ENCODE measurements around the gene GPR31.
"Not testable (repeated sequence)": the region's sequence is repeated elsewhere in the genome, so short reads cannot be mapped to it uniquely, and the experiment has no call there.

Gene GPR31, protein sequence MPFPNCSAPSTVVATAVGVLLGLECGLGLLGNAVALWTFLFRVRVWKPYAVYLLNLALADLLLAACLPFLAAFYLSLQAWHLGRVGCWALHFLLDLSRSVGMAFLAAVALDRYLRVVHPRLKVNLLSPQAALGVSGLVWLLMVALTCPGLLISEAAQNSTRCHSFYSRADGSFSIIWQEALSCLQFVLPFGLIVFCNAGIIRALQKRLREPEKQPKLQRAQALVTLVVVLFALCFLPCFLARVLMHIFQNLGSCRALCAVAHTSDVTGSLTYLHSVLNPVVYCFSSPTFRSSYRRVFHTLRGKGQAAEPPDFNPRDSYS

DNA sequence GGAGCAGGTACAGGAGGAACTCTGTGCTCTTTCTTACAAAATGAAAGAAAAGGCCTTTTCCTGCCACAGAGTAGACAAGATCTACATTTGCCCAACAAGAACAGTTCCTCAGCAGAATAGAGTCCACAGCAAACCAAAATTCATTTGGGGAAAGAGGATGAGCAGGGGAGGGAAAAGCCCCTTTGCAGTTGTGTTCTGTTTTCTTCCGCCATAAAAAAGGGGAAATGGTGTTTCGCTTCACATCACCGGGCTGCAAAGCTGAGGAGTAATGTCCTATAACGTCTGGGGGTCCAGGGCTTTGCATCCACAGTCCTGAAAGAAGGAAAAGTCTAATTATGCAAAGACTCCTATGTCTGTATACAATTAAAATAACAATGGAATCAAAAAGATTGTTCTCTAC is at the start of gene GPR31:
Gene GPR31, minus strand, starts transcription at position 118 of the 400 bp plus-strand sequence. CDS start 149 bp downstream, outside the sequence.
- no peak for DNase-seq (ENCODE audit: low read depth in 3 of 3)

DNA sequence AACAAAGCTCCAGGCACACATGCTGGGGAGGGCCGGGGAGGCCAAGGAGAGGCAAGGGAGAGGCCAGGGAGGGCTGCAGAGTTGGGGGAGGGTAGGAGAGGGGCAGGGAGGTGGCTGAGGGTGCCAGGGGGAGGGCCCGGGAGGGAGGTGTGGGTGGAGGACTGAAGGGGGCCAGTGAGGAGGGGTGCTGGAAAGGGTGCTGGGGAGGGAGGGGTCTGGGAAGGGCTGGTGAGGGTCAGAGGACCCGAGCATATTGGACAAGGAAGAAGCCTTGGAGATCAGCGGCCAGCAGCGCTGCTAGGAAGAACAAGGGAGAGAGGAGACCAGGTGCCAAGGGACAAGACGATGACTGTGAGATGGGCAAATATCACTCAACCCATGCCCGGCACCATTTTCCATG is 49.7 kb upstream of the GPR31 start:
- DNase-seq (ENCODE audit: low read depth in 3 of 3), result no peak

DNA sequence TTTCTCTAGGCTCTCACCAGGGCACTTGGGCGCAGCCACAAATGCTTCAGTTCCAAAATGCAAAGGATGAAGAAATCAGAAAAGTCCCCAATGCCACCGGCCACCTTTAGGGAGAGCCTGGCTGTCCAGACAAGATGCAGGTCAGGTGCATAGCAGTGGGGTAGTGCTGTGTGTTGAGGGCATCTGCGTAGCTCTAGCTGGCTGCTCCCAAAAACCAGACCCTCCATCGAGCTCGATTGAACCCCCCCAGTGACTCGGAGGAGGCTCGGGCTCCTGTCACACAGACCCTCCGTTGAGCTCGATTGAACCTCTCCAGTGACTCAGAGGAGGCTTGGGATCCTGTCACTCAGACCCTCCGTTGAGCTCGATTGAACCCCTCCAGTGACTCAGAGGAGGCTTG is 47.5 kb upstream of the GPR31 start:
- DNase-seq (ENCODE audit: low read depth in 3 of 3), result not testable (repeated sequence)

DNA sequence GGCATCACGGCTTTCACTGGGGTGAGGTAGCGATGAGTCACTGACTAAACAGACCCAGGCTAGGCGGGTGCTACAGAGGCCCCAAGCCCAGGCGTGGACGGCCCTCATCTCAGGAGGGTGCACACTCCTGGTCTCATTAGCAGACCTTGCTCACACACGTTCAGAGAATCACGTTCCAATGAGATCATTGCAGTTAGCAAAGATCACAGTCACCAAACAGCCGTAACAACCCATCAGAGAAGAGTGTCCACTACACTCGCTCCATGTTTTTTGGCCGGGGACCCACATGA is 46.2 kb upstream of the GPR31 start:
- DNase-seq (ENCODE audit: low read depth in 3 of 3), result not testable (repeated sequence)

DNA sequence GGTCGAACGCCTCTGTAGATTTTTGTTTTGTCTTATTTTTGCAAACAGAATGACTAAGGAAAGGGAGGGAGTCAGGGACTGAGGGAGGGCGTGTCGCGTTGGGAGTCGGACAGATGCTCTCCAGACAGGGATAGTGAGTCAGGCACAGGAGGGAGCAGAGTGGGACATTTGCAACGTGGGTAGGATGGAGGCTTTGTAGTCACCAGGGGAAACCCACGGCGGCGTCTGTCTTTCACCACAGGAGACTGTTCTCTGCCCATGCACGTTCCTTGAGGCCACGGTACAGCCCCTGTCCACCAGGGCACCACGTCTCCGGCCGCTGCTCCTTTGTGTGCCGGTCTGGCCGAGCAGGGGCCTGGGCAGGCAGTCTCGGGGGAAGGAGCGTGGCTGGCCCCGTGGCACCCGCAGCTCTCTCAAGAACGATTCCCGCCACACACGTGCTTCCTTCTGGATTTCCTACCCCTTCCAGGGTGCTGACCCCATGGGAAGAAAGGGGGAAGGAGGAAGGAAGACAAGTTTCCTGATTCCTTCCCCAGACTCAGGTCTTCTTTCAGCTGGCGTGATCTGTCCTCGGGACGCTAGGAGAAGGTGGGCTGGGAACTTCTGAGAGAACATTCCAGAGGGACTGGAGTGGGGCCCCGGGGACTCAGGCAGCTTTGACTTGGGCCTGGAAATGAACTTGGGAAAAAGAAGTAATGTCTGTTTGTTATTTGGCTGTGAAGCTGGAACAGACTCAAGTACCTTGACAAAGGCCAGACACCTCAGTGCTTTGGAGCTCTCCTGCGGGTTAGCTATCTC is 45.7 kb upstream of the GPR31 start:
- not testable (repeated sequence) for DNase-seq (ENCODE audit: low read depth in 3 of 3)

DNA sequence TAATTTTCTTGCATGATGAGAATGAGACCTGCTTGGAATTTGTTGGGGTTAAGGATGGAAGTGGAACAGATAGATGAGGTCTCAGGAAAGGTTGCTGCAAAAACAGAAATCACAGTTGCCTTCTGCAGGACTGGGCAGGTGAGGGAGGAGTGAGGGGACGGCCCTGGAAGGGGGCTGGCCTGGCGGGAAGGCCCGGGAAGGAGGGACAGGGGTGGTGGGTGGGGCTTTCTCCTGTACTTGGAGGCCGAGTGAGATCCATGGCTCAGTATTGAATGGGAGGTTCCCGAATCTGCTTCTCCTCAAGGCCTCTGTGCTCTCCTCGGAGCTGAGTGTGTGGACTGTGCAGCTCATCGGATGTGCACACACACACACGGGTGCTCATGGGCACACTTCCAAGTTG is 44.8 kb upstream of the GPR31 start:
- not testable (repeated sequence) for DNase-seq (ENCODE audit: low read depth in 3 of 3)

DNA sequence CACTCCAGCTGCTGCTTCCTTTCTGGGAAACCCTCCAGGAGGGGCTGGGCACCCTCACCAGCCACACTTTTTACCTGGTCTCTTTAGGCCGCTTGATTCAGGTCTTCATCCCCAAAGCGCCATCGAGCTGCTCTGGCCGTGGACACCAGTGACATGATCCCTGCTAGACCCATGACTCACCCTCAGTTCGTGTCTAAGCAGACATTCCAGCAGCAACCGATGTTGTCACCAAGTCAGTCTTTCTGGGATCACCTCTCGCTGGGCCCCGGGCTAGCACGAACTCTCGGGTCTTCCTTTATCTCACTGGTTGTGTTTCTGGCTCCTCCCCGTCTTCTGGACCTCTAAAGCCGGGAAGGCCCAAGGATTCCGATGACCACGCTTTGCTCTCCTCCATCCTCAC is 43.0 kb upstream of the GPR31 start:
- no peak for DNase-seq (ENCODE audit: low read depth in 3 of 3)

DNA sequence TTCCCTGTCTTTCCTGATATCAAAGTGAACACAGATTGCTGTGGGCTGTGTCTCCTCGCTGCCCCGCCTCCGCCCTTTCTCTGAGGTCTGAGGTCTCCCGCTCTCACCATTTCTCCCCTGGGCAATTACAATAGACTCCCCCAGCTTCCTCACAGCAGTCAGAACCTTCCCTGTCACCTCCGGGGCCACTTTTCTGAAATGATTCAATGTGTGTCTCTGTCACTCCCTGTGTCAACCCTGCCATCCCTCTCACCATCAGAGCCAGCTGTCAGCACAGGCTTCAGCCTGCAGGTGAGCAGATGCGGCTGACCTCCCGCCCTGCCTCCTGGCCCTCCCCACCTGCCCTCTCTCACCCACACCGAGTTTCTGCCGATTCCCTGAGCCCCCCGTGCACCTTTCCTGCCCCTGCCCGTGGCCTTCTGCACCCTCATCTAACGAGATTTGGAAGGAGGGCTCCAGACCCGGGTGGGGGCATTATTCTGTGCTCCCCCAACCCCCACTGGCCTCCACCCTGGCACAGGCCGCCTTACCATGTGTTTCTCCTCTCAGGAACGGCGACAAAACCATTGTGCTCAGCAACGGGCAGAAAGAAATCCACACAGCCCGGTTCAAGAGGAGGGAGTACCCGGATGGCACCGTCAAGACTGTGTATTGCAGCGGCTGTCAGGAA is 38.3 kb upstream of the GPR31 start:
- not testable (repeated sequence) for DNase-seq (ENCODE audit: low read depth in 3 of 3)

DNA sequence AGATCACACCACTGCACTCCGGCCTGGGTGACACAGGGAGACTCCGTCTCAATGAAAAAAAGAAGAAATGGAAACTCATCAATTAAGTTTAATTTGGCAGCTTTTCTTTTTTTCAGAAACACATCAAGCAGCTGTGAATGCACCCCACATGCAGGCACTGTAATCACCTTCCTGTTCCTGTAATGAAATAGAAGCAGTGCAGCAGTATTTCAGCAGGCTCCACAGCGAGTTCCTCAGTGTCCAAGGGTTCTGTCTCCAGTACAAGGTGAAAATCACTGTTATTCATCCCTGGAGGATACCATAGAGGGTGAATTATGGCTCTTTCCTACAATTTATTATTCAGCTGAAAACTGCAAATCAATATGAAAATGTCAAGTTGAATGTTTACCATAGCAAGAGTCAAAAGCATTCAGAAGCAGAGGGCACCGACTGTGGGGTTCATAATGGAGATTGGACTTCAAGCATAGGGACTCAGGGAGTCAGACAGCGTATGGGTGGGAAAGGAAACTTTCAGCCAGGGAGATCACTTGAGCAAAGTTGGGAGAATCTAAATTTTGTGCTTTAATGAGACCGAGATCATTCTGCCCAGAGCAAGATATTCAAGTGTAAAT is 35.8 kb upstream of the GPR31 start:
- not testable (repeated sequence) for DNase-seq (ENCODE audit: low read depth in 3 of 3)

DNA sequence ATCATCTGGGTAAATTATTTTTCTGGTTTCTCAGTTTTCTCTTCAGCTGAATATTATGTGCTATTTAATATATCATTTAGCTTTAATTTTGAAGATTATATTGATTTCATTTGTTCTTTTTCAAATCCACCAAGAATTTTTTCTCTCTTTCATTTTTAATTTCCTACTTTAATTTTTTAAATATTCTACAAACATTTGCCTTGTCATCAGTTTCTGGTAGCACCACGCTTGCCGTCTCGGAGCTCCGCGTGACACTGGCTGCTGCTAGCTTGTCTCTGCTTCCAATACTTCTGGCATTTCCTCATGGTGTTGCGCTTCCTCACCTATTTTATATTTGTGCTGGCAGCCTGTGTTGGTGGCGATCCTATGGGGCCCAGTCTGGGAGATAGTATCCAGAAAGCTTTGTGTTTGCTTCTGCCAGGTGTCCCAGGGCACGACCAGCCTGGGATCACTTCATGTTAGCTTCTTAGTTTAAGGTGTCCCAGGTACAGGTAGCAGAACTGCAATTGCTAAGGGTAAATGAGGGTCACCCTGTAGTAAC is 33.3 kb upstream of the GPR31 start:
- DNase-seq (ENCODE audit: low read depth in 3 of 3), result not testable (repeated sequence)

DNA sequence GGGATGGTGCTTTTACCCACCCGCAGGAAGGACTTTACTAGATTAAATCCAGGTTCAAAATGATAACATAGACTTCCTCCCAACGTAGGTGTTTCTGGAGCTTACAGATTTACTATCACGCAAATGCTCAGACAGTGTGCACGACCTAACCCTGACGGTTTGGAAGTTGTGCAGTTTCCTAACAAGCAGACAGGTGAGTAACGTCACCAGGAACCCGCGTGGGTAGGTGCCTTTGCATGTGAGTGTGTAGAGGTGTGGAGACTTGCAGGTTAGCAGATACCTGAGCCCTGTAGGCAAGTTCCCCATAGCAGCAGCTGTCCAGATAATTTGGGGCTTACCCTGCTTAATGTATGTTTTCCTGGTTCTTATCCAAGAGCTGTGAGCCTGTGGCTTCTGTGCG is 29.5 kb upstream of the GPR31 start:
- DNase-seq (ENCODE audit: low read depth in 3 of 3), result not testable (repeated sequence)

DNA sequence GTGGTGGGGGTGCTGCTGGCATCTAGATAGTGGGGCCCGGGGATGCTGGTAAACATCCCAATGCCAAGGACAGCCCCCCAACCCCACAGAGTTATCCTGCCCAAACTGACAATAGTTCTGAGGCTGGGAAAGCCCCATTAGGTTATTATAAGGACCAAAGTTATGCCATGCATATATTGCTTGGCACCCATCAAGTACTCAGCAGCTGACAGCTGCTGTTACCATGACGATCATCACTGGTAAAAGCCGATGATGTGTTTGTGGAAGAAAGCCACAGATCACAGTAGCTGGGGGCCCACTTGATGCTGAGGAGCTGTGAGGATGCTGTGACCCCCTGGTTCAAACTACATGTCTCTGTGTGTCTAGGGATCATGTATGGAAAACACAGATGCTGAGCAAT is 27.3 kb upstream of the GPR31 start:
- not testable (repeated sequence) for DNase-seq (ENCODE audit: low read depth in 3 of 3)

DNA sequence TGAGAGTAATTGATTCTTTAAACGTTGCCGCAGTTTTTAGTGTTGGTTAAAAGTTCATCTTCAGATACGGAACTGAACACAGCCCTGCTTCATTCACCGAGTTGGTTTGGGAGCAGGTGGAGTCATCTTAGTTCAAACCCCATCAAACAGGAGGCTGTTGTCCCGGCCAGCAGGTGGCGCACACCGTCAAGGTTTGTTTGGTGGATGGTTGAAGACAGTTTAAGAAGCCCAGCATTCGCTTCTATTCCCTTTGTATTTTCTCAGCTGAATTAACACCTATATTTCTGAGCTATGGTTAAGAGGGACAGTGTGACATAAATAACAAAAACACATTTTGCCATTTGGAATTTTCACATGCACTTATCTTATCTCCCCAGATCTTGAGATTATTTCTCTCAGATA is 25.1 kb upstream of the GPR31 start:
- not testable (repeated sequence) for DNase-seq (ENCODE audit: low read depth in 3 of 3)

DNA sequence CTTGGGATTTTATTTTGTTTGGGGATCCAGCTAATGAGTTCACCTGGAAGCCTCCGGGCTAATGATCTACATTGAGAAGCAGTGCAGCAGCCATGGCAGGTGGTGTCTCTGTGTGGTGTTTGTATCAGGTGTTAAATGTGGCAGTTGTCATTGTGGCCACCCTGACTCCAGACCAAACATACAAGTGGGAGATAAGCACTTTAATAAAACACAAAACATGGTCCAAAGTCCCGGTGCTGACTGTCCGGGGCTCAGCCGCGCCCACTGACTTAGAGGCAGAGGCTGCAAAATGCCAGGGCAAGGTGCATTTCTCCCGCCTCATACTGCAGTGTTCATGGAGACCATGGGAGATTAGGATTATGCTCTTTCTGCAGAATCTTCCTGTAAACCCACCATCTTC is 23.6 kb upstream of the GPR31 start:
- DNase-seq (ENCODE audit: low read depth in 3 of 3), result not testable (repeated sequence)

DNA sequence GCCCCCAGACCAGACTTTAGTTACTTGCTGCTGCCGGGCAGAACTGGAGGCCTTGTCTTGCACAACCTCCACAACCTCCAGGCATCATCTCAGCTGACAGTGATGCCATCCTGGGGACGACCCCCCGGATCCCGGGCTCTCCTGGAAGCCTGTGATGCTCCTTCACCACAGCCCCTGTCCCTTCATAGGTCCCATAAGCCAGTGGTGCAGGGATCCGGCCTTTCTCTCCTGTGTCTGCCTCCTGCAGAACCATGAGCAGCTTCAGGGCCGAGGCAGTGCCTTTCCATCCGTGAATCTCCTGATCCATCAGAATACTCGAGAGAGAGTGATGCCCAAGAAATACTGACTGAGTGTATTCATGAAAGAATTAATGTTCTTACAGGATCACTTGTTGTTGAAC is 22.3 kb upstream of the GPR31 start:
- DNase-seq (ENCODE audit: low read depth in 3 of 3), result not testable (repeated sequence)

DNA sequence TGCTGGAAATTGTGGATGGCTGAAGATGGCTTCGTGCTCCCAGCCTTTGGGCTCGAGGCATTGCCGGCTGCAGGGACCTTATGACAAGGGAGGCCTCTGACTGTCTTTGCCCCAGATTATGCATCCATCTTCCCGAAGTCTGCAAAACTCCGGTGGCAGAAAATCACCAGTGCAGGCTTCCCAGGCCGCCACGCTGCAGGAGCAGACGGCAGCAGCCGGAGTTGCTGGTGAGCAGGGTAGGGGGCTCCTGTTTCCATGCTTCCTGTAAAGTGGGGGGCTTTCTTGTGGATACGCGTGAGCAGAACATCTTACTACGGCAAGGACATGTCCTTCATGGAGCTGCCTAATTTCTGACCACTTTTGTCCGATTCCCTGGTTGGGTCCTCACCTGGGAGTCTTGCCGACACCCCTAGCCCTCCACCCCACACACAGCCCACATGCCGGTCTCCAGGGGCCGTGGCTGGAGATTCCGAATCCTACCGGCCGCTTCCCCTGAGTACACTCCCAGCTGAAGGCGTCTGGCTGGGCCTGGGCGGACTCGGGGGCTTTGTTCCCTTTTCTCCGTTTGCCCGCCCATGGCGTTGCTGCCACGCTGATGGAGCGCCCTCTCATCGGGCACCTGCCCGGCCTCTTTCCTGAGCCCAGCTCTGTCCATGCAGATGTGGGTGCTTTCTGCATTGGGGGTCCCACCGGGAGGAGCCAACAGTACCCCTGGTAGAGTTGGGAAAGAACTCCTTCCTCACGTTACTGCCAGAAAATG is 21.3 kb upstream of the GPR31 start:
- not testable (repeated sequence) for DNase-seq (ENCODE audit: low read depth in 3 of 3)

DNA sequence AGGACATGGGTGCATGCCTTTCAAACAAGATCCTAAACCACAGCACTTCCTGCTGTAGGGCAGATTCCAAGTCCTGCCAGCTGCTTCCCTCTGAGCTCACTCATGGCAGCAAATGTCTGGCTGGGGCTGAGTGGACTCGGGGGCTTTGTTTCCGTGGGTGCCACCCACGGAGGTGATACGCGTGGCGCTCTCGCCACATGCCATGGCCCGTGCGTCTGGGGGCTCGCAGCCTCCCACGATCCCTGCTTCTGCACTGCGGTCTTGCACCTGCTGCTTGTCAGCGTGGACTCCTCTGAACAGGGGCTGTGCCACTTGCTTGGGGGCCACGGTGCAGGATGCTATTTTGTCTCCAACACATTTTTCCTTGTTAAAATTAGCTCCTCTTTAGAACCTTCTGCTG is 19.5 kb upstream of the GPR31 start:
- not testable (repeated sequence) for DNase-seq (ENCODE audit: low read depth in 3 of 3)

DNA sequence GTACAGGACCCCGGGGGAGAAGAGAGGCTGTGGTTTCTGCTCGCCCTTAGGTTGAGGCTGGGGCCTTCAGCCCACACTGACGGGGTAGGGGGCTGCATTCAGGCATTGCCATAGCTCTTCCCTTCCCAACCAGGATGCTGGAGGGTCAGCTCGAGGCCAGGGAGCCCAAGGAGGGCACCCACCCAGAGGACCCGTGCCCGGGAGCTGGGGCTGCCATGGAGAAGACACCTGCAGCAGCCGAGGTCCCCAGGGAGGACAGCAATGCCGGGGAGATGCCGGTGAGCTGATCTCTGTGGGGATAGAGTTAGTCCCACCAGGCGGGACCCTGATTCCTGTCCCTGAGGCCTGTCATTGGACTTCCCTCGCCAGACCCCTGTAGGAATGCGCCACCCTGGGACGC is 14.2 kb upstream of the GPR31 start:
- not testable (repeated sequence) for DNase-seq (ENCODE audit: low read depth in 3 of 3)

DNA sequence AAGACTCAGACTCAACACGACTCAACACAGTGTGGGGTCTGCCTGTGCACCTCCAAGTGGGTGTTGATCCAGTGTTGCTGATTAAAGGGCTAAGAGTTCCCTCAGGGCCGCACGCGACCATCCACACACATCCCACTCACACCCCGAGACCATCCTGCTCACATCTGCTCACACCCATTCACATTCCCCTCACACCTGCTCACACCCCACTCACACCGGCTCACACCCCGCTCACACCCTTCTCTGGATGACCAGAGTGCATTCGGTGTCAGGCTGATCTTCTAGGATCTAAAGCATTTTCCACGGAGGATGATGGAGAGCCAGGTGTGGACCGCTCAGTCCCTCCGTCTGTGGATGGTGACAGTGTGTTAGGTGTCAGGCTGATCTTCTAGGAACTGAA is 13.5 kb upstream of the GPR31 start:
- not testable (repeated sequence) for DNase-seq (ENCODE audit: low read depth in 3 of 3)

DNA sequence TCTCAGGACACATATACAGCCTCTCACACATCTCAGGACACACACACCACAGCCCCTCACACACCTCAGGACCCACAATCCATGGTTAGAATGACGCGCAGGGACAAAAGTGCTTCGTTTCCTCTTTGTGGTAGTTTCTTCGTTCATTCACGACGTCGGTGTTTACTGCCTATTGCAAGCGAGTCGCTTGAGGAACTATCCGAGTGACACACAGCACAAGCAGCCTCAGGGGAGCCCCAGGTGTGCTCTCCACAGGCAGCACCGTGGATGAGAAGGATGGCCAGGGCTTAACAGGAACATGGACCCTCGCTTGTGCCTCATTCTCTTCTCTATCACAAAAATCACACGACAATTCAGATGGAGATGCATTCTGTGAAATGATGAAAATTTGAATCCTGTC is 12.1 kb upstream of the GPR31 start:
- not testable (repeated sequence) for DNase-seq (ENCODE audit: low read depth in 3 of 3)

DNA sequence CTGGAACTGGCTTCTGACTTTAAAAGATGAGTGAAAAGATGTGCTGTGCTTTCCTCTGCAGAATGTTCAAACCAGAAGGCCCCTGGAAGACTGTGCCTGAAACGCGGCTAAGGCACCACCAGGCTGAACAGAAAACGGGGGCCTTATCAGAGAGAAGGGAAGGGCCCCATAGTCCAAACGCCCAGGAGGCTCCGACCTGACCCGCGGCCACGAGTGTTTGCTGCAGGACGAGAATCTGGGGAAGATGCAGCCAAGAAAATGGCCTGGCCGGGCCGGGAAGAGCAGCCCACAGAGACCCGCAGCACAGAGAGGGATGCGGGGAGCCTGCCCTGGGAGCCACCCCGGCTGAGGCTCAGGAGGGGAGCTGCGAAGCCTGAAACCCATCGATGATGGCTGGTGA is 10.5 kb upstream of the GPR31 start:
- DNase-seq (ENCODE audit: low read depth in 3 of 3), result not testable (repeated sequence)
